ENCODE measurements around the gene UPK2.

UPK2 gene

DNA sequence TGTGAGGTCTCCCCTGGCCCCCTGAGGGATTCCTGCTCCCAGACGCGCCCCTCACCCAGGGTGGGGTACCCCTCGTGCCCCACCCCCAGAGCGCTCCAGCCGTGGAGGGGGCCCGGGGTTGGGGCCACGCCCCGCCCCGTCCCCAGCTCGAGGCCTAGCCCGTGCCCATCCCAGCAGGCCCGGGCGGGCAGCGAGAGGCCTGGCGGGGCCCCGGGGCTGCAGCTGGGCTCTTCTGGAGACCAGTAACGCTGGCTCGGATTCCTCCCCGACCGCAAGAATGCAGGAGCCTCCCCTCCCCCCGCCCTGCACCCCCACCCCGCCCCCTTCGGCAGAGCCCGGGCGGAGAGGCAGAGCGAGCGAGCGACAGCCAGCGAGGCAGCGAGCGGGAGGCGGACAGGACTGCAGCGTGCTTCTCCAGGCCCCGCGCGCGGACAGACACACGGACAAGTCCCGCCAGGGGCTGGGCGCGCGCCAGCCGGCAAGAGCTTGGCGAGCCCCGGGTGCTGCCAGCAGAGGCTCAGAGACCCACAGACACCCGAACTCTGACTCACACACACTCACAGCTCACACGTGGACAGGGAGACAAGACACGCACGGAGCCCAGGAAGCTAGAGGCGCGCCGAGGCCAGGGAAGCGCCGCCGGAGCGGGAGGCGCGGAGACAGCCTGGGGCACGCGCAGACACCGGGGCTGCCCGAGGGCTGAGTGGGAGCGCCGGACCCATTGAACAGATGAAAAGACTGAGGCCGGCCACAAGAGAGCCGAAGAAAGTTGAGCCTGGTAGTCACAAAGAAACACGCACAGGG lies 45.6 kb upstream of the UPK2 start (continued):
- TF ChIP-seq, protein P1, sequence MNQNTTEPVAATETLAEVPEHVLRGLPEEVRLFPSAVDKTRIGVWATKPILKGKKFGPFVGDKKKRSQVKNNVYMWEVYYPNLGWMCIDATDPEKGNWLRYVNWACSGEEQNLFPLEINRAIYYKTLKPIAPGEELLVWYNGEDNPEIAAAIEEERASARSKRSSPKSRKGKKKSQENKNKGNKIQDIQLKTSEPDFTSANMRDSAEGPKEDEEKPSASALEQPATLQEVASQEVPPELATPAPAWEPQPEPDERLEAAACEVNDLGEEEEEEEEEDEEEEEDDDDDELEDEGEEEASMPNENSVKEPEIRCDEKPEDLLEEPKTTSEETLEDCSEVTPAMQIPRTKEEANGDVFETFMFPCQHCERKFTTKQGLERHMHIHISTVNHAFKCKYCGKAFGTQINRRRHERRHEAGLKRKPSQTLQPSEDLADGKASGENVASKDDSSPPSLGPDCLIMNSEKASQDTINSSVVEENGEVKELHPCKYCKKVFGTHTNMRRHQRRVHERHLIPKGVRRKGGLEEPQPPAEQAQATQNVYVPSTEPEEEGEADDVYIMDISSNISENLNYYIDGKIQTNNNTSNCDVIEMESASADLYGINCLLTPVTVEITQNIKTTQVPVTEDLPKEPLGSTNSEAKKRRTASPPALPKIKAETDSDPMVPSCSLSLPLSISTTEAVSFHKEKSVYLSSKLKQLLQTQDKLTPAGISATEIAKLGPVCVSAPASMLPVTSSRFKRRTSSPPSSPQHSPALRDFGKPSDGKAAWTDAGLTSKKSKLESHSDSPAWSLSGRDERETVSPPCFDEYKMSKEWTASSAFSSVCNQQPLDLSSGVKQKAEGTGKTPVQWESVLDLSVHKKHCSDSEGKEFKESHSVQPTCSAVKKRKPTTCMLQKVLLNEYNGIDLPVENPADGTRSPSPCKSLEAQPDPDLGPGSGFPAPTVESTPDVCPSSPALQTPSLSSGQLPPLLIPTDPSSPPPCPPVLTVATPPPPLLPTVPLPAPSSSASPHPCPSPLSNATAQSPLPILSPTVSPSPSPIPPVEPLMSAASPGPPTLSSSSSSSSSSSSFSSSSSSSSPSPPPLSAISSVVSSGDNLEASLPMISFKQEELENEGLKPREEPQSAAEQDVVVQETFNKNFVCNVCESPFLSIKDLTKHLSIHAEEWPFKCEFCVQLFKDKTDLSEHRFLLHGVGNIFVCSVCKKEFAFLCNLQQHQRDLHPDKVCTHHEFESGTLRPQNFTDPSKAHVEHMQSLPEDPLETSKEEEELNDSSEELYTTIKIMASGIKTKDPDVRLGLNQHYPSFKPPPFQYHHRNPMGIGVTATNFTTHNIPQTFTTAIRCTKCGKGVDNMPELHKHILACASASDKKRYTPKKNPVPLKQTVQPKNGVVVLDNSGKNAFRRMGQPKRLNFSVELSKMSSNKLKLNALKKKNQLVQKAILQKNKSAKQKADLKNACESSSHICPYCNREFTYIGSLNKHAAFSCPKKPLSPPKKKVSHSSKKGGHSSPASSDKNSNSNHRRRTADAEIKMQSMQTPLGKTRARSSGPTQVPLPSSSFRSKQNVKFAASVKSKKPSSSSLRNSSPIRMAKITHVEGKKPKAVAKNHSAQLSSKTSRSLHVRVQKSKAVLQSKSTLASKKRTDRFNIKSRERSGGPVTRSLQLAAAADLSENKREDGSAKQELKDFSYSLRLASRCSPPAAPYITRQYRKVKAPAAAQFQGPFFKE (tag by site-specific recombination; IDR thresholded peaks at IDR 0.05; ENCODE audit: borderline replicate concordance), result no peak
- TF ChIP-seq, protein P2, sequence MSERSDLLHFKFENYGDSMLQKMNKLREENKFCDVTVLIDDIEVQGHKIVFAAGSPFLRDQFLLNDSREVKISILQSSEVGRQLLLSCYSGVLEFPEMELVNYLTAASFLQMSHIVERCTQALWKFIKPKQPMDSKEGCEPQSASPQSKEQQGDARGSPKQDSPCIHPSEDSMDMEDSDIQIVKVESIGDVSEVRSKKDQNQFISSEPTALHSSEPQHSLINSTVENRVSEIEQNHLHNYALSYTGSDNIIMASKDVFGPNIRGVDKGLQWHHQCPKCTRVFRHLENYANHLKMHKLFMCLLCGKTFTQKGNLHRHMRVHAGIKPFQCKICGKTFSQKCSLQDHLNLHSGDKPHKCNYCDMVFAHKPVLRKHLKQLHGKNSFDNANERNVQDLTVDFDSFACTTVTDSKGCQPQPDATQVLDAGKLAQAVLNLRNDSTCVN (tag by site-specific recombination; optimal IDR thresholded peaks at IDR 0.05), result peak; percentile 45
- TF ChIP-seq GLI2 (tag by site-specific recombination; IDR thresholded peaks at IDR 0.05; ENCODE audit: borderline replicate concordance, low read depth), result no peak
- no peak for TF ChIP-seq ZNF549 (tag by site-specific recombination; IDR thresholded peaks at IDR 0.05)
- TF ChIP-seq, protein P3, sequence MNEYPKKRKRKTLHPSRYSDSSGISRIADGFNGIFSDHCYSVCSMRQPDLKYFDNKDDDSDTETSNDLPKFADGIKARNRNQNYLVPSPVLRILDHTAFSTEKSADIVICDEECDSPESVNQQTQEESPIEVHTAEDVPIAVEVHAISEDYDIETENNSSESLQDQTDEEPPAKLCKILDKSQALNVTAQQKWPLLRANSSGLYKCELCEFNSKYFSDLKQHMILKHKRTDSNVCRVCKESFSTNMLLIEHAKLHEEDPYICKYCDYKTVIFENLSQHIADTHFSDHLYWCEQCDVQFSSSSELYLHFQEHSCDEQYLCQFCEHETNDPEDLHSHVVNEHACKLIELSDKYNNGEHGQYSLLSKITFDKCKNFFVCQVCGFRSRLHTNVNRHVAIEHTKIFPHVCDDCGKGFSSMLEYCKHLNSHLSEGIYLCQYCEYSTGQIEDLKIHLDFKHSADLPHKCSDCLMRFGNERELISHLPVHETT (tag by site-specific recombination; IDR thresholded peaks at IDR 0.05), result no peak
- no peak for TF ChIP-seq ZNF211 (tag by site-specific recombination; IDR thresholded peaks at IDR 0.05; ENCODE audit: low read depth)
- TF ChIP-seq ZNF433 (tag by site-specific recombination; IDR thresholded peaks at IDR 0.05; ENCODE audit: low read depth), result no peak
- TF ChIP-seq, protein P4, sequence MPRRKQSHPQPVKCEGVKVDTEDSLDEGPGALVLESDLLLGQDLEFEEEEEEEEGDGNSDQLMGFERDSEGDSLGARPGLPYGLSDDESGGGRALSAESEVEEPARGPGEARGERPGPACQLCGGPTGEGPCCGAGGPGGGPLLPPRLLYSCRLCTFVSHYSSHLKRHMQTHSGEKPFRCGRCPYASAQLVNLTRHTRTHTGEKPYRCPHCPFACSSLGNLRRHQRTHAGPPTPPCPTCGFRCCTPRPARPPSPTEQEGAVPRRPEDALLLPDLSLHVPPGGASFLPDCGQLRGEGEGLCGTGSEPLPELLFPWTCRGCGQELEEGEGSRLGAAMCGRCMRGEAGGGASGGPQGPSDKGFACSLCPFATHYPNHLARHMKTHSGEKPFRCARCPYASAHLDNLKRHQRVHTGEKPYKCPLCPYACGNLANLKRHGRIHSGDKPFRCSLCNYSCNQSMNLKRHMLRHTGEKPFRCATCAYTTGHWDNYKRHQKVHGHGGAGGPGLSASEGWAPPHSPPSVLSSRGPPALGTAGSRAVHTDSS (tag by site-specific recombination; IDR thresholded peaks at IDR 0.05), result no peak
- TF ChIP-seq, protein P5, sequence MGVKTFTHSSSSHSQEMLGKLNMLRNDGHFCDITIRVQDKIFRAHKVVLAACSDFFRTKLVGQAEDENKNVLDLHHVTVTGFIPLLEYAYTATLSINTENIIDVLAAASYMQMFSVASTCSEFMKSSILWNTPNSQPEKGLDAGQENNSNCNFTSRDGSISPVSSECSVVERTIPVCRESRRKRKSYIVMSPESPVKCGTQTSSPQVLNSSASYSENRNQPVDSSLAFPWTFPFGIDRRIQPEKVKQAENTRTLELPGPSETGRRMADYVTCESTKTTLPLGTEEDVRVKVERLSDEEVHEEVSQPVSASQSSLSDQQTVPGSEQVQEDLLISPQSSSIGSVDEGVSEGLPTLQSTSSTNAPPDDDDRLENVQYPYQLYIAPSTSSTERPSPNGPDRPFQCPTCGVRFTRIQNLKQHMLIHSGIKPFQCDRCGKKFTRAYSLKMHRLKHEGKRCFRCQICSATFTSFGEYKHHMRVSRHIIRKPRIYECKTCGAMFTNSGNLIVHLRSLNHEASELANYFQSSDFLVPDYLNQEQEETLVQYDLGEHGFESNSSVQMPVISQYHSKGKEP (tag by site-specific recombination; IDR thresholded peaks at IDR 0.05), result no peak
- TF ChIP-seq, protein P6, sequence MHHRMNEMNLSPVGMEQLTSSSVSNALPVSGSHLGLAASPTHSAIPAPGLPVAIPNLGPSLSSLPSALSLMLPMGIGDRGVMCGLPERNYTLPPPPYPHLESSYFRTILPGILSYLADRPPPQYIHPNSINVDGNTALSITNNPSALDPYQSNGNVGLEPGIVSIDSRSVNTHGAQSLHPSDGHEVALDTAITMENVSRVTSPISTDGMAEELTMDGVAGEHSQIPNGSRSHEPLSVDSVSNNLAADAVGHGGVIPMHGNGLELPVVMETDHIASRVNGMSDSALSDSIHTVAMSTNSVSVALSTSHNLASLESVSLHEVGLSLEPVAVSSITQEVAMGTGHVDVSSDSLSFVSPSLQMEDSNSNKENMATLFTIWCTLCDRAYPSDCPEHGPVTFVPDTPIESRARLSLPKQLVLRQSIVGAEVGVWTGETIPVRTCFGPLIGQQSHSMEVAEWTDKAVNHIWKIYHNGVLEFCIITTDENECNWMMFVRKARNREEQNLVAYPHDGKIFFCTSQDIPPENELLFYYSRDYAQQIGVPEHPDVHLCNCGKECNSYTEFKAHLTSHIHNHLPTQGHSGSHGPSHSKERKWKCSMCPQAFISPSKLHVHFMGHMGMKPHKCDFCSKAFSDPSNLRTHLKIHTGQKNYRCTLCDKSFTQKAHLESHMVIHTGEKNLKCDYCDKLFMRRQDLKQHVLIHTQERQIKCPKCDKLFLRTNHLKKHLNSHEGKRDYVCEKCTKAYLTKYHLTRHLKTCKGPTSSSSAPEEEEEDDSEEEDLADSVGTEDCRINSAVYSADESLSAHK (tag by site-specific recombination; IDR thresholded peaks at IDR 0.05), result no peak
- TF ChIP-seq TRIM28 (IDR thresholded peaks at IDR 0.05; ENCODE audit: borderline replicate concordance, low read length), result no peak
- TF ChIP-seq, protein P7, sequence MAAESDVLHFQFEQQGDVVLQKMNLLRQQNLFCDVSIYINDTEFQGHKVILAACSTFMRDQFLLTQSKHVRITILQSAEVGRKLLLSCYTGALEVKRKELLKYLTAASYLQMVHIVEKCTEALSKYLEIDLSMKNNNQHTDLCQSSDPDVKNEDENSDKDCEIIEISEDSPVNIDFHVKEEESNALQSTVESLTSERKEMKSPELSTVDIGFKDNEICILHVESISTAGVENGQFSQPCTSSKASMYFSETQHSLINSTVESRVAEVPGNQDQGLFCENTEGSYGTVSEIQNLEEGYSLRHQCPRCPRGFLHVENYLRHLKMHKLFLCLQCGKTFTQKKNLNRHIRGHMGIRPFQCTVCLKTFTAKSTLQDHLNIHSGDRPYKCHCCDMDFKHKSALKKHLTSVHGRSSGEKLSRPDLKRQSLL (tag by site-specific recombination; IDR thresholded peaks at IDR 0.05), result 0 out of 2 replicates have a peak, but pooled peaks have one; percentile 32
- TF ChIP-seq ZNF132 (tag by site-specific recombination; IDR thresholded peaks at IDR 0.05; ENCODE audit: borderline replicate concordance), result no peak

Measured in HEK293 (cell line).